GM12873 (cell line): ENCODE results near the gene PLA2G4A.

Experiments used
- CTCF ChIP-seq: IDR thresholded peaks from 2 replicates; pipeline ENCODE4 v1.5.1; 2012; ENCODE audit warnings: low read depth, mild to moderate bottlenecking, moderate library complexity, low read length, control low read depth; ENCODE audit not compliant: insufficient read depth; ENCODE audit errors: missing control alignments

The PLA2G4A gene

DNA sequence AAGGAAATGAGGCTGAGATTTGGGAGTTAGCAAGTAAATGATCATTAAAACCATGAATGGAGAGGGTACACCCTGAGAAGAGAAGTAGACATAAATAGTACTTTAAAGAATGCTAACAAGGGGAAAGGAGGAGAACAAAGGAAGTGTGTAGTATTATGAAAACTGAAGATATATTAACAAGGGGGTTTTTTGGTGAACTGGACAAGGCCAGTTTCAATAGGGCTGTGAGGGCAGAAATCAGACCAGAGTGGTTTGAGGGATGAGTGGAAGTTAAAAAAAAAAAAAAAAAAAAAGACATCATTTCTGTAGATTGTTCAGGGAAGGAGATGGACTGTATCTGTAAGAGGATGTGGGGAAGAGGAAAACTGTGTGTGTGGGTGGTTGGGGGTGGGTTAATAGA, 137.1 kb downstream of the PLA2G4A start:
- TF ChIP-seq CTCF = no peak

GRCh38 chr1:186966456-186966855, 137.7 kb downstream of the PLA2G4A start:
- TF ChIP-seq CTCF = no peak

DNA sequence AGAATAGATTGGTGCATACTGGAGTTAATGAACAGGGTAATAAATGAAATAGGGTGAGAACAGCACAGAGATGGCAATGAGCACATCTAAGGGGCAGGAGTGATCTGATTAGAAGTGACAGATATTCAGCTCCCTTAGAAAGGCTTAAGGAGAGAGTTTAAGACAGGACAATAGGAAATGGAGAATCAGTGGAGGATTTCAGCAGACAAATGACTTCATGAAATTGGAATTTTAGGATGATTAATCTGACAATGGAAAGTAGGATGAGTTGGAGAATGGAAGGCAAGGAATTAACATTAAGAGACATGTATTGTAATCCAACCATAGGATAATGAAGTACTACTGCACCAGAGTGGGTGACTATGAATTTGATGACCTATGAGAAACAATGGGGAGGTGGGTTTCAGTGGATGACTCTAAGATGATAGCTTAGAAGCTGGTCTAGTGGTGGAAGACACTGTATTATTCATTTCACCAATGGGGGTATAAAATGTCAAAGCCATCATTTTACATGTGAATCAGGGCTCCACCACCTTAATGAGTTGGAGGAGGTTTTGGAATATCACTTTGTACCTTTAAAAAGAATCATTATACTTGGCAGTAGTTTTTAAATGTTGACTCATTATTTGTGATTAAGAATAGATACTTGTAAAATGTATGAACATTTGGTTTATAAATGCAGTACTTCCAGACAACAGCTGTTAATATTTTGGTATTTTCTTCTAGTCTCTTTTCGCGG, 139.1 kb downstream of the PLA2G4A start:
- TF ChIP-seq CTCF = no peak

- TF ChIP-seq CTCF = no peak
Measured at GRCh38 chr1:186974774-186975181, 146.0 kb downstream of the PLA2G4A start.

DNA sequence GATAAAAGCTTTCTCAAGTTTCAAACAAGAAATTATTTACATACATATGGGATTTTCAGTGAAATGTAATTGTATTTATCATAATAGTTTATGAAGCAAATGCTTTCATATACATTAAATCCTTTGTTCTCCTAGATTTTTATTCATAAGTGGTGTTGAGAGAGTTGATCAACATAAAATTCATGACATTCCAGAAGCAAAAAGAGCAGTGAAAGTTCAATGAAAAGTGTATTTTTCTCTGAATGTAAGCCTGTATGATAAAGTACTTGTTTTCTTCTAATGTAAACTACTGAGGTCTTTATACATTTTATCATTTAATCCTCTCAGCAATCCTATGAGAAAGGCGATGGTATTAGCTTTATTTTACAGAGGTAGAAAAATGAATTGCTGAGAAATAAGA, 146.5 kb downstream of the PLA2G4A start:
- TF ChIP-seq CTCF = no peak

DNA sequence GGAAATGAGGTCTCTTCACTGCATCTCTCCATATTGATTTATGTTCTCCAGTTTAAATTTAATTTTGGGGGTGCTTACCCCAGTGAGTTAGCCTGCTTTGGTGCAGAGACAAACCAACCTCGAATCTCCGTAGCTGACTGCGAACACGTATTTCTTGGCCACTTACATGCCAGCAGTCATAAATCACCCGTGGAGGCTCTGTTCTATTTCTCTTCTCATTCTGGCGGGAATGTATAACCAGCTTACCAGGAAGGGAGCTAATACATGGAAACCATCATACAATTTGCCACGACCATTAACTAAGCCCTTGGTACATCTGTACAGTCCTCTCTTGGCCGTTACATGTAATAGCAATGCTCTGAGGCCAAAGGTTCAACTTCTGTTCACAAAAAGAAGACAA, 148.0 kb downstream of the PLA2G4A start:
- TF ChIP-seq CTCF = no peak

DNA sequence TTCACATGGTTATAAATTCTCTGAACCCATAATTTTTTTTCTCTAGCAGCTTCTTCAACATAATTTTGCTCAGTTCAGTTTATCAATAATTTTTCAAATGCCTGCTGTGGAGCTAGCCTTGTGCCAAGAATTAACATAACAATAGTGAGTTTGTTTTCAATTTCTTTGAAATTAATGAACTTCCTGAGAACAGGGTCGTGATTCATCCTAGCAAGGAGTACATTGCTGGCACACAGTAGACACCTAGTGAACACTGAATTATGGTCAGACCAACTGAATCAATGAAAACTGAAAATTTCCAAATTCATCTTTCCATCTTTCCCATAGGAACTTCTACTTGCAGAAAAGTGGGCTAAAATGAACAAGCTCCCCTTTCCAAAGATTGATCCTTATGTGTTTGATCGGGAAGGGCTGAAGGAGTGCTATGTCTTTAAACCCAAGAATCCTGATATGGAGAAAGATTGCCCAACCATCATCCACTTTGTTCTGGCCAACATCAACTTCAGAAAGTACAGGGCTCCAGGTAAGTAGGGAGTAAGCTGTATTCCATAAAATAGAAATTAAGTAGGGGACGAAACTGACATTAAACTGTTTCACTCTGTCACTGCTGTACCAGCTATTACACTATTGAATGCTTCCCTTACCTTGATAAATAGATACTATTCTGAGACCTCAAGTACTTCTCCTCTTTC, 148.7 kb downstream of the PLA2G4A start:
- no peak for TF ChIP-seq CTCF
